Measurements from ENCODE around the gene PTPN21. TPM values are rescaled to one million over a fixed set of nuclear protein-coding genes. Genes with fewer than 3 reads are reported as not detected.

PTPN21 gene
- polyA plus RNA-seq, 1 of the 3 experiments (the other 2 are of a cell fraction), result 5.6 TPM

GRCh38 chr14:88515499-88516221, 39.1 kb downstream of the PTPN21 start:
- H3K79me2 ChIP-seq (ENCODE audit: insufficient read depth), result peaks cover 17% of the 10 kb centered on the region
- 92% methylated on average over 1 of the region's 1 CpG for WGBS (ENCODE audit: low lambda C conversion rate)
- DNase-seq, result no peak
- peaks cover 5% of the 10 kb centered on the region for H3F3A ChIP-seq (replicated peaks; ENCODE audit: insufficient read depth)
- no peaks in the 10 kb centered on the region for H3K9me3 ChIP-seq
- H3K4me1 ChIP-seq (ENCODE audit: control insufficient read depth in 1 of 2, insufficient read depth in 2 of 2, low read depth in 1 of 2, low read length in 1 of 2), result no peaks in the 10 kb centered on the region; a peak in 1 of 4 replicates
- H4K20me1 ChIP-seq (ENCODE audit: insufficient read depth), result peaks cover 3% of the 10 kb centered on the region
- no peak overlapping the region for H3K4me3 ChIP-seq (ENCODE audit: low read depth in 2 of 2, low read length in 1 of 2)
- H2AFZ ChIP-seq (ENCODE audit: low read depth), result no peak overlapping the region
- no peaks in the 10 kb centered on the region for H3K27me3 ChIP-seq (ENCODE audit: insufficient read depth)
- H3K27ac ChIP-seq (ENCODE audit: low read depth in 2 of 2, low read length in 1 of 2), result no peak overlapping the region
- no peaks in the 10 kb centered on the region for H3K9me2 ChIP-seq
- H3K9ac ChIP-seq, result no peak overlapping the region
- POLR2A ChIA-PET, result no interaction called here
- peaks cover 31 to 39% of the 10 kb centered on the region in 2 experiments for H3K36me3 ChIP-seq (replicated peaks in 1 of 2; ENCODE audit: control insufficient read depth in 1 of 2, insufficient read depth in 2 of 2, low read length in 1 of 2)
- CTCF ChIA-PET, result no interaction called here
- H3K4me2 ChIP-seq, result no peak overlapping the region
- TF ChIP-seq USF1 (IDR thresholded peaks at IDR 0.05; ENCODE audit: borderline replicate concordance, low read depth), result no peak
- TF ChIP-seq PBX3 (IDR thresholded peaks at IDR 0.05), result no peak
- TF ChIP-seq MEF2A (IDR thresholded peaks at IDR 0.05; ENCODE audit: borderline replicate concordance, low read depth), result no peak

GRCh38 chr14:88507208-88507607, 47.6 kb downstream of the PTPN21 start:
- 95% methylated on average over 1 of the region's 1 CpG for WGBS (ENCODE audit: low lambda C conversion rate)
- Histone ChIP-seq H3K9me2 (no peaks in the 10 kb centered on the region), H3K27me3 (ENCODE audit: insufficient read depth) (no peaks in the 10 kb centered on the region), H3K27ac (ENCODE audit: low read depth in 2 of 2, low read length in 1 of 2) (no peak overlapping the region), H3K4me2 (no peak overlapping the region), H3F3A (replicated peaks; ENCODE audit: insufficient read depth) (no peaks in the 10 kb centered on the region), H3K4me3 (ENCODE audit: low read depth in 2 of 2, low read length in 1 of 2) (no peak overlapping the region), H3K79me2 (ENCODE audit: insufficient read depth) (no peaks in the 10 kb centered on the region), H3K4me1 (ENCODE audit: control insufficient read depth in 1 of 2, insufficient read depth in 2 of 2, low read depth in 1 of 2, low read length in 1 of 2) (no peaks in the 10 kb centered on the region), H3K9ac (no peak overlapping the region), H3K9me3 (no peaks in the 10 kb centered on the region), H4K20me1 (ENCODE audit: insufficient read depth) (no peaks in the 10 kb centered on the region), H3K36me3 (replicated peaks in 1 of 2; ENCODE audit: control insufficient read depth in 1 of 2, insufficient read depth in 2 of 2, low read length in 1 of 2) (peaks cover 27 to 39% of the 10 kb centered on the region in 2 experiments), H2AFZ (ENCODE audit: low read depth) (no peak overlapping the region)
- CTCF ChIA-PET, result no interaction called here
- POLR2A ChIA-PET, result no interaction called here
- no peak for TF ChIP-seq PBX3 (IDR thresholded peaks at IDR 0.05)
- no peak for TF ChIP-seq MAX (IDR thresholded peaks at IDR 0.05; ENCODE audit: low read depth)
- no peak for TF ChIP-seq ZBTB33 (IDR thresholded peaks at IDR 0.05; ENCODE audit: borderline replicate concordance, low read depth)
- no peak for TF ChIP-seq JUND (IDR thresholded peaks at IDR 0.05)
- TF ChIP-seq YY1 (IDR thresholded peaks at IDR 0.05; ENCODE audit: low read depth), result no peak
- TF ChIP-seq POLR2AphosphoS5 (IDR thresholded peaks at IDR 0.05; ENCODE audit: low read depth, low read length), result no peak
- no peak for TF ChIP-seq CTCF (IDR thresholded peaks at IDR 0.05)
- TF ChIP-seq MXI1 (IDR thresholded peaks at IDR 0.05; ENCODE audit: low read depth, low read length), result no peak
- no peak for TF ChIP-seq GABPA (IDR thresholded peaks at IDR 0.05; ENCODE audit: low read depth)
- no peak for TF ChIP-seq TAF1 (IDR thresholded peaks at IDR 0.05; ENCODE audit: borderline replicate concordance, low read depth, low read length)
- no peak for TF ChIP-seq EP300 (IDR thresholded peaks at IDR 0.05; ENCODE audit: borderline replicate concordance in 1 of 2, low read depth in 1 of 2, low read length in 1 of 2)
- TF ChIP-seq RFX5 (IDR thresholded peaks at IDR 0.05; ENCODE audit: low read length), result no peak
- TF ChIP-seq SIN3A (IDR thresholded peaks at IDR 0.05; ENCODE audit: borderline replicate concordance, low read depth, low read length), result no peak
- TF ChIP-seq GATA2 (CRISPR knock-in tag; IDR thresholded peaks at IDR 0.05), result no peak
- no peak for TF ChIP-seq SMC3 (IDR thresholded peaks at IDR 0.05; ENCODE audit: low read depth, low read length)
- no peak for TF ChIP-seq NFIC (IDR thresholded peaks at IDR 0.05; ENCODE audit: borderline replicate concordance)
- no peak for TF ChIP-seq FOSL2 (IDR thresholded peaks at IDR 0.05; ENCODE audit: borderline replicate concordance, low read depth)
- DNase-seq, result no peak

All from SK-N-SH (cell line).